ENCODE results near the gene ATP6V1C2. TPM values are rescaled to one million over a fixed set of nuclear protein-coding genes. Genes with fewer than 3 reads are reported as not detected.

The ATP6V1C2 gene
- total and polyA plus RNA-seq, 2 donors (not counting 1 experiment from before 2014, with no cell fraction given): under 0.01 TPM; not detected in 1

DNA sequence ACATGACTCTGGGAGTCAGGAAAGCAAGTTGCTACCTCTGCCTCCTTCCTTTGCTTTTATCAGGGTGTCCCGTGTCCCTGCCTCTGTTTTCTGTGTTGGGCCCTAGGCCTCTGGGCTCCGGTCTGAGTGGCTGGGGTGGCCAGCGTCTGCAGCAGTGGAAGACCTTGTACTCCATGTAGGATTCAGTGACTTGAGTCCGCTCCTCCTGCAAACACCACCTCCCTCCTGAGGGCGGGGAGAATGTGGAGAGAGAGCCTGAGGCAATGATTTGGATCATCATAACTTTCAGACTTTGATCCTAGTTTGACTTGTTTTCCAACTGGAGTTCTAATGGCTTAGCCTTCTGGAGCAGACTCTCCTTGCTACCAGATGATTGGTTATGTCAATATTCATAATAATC is 30.8 kb downstream of the ATP6V1C2 start:
- no peak overlapping the region for H2AFZ ChIP-seq (ENCODE audit: low read length)

DNA sequence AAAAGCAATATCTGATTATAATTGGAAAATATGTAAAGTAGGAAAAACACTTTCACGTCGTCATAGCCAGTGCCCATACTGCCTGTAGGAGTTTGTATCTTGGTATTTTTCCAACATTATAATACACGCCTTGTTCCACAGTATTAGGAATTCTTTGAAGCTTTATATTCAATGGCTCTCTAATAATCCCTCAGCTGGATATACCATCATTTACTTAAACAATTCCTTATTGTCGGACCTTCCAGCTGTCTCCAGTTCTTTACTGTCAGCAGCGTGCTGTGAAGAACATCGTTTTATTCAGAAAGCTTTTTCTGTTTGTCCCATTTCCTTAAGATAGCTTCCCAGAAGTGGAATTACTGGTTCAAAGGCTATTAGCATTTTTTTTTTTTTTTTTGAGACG is 31.7 kb downstream of the ATP6V1C2 start:
- Histone ChIP-seq H3K4me2 (ENCODE audit: extremely low read depth, insufficient read depth, low read length) (no peak overlapping the region), H2AFZ (ENCODE audit: low read length) (no peak overlapping the region), H3K79me2 (ENCODE audit: control insufficient read depth, insufficient read depth, low read length) (no peaks in the 10 kb centered on the region), H3K4me3 (replicated peaks in 1 of 4; ENCODE audit: control extremely low read depth in 1 of 4, insufficient read depth in 1 of 4, low read depth in 3 of 4, low read length in 4 of 4) (no peak overlapping the region), H3K9me3 (ENCODE audit: control insufficient read depth, insufficient read depth, low read depth, low read length) (no peaks in the 10 kb centered on the region), H3K4me1 (ENCODE audit: control insufficient read depth, extremely low read depth, insufficient read depth, low read length) (no peaks in the 10 kb centered on the region), H3K27ac (ENCODE audit: insufficient read depth, low read length) (no peak overlapping the region), H3K36me3 (ENCODE audit: control insufficient read depth, insufficient read depth, low read length) (no peaks in the 10 kb centered on the region), H3K27me3 (ENCODE audit: control insufficient read depth, insufficient read depth, low read length) (peaks cover 3% of the 10 kb centered on the region), H3K9ac (ENCODE audit: insufficient read depth, low read length) (no peak overlapping the region), H4K20me1 (ENCODE audit: control insufficient read depth, extremely low read depth, insufficient read depth, low read length) (no peaks in the 10 kb centered on the region)
- DNase-seq (ENCODE audit: low read depth in 2 of 2): no peak
- TF ChIP-seq, protein P1, sequence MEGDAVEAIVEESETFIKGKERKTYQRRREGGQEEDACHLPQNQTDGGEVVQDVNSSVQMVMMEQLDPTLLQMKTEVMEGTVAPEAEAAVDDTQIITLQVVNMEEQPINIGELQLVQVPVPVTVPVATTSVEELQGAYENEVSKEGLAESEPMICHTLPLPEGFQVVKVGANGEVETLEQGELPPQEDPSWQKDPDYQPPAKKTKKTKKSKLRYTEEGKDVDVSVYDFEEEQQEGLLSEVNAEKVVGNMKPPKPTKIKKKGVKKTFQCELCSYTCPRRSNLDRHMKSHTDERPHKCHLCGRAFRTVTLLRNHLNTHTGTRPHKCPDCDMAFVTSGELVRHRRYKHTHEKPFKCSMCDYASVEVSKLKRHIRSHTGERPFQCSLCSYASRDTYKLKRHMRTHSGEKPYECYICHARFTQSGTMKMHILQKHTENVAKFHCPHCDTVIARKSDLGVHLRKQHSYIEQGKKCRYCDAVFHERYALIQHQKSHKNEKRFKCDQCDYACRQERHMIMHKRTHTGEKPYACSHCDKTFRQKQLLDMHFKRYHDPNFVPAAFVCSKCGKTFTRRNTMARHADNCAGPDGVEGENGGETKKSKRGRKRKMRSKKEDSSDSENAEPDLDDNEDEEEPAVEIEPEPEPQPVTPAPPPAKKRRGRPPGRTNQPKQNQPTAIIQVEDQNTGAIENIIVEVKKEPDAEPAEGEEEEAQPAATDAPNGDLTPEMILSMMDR (conservative IDR thresholded peaks at IDR 0.05 in 1 of 2, IDR thresholded peaks at IDR 0.05 in 1 of 2; ENCODE audit: low read depth in 1 of 2, low read length in 2 of 2): no peak
- TF ChIP-seq EZH2 (IDR thresholded peaks at IDR 0.05; ENCODE audit: low read length, missing control alignments): no peak

More for the DNA sequence above, 30.8 kb downstream of the ATP6V1C2 start:
- H3K9me3 ChIP-seq (ENCODE audit: control insufficient read depth, insufficient read depth, low read depth, low read length): no peaks in the 10 kb centered on the region
- no peak overlapping the region for H3K4me3 ChIP-seq (replicated peaks in 1 of 4; ENCODE audit: control extremely low read depth in 1 of 4, insufficient read depth in 1 of 4, low read depth in 3 of 4, low read length in 4 of 4)
- H3K27me3 ChIP-seq (ENCODE audit: control insufficient read depth, insufficient read depth, low read length): peaks cover 3% of the 10 kb centered on the region
- no peaks in the 10 kb centered on the region for H3K4me1 ChIP-seq (ENCODE audit: control insufficient read depth, extremely low read depth, insufficient read depth, low read length)
- no peak overlapping the region for H3K9ac ChIP-seq (ENCODE audit: insufficient read depth, low read length)
- DNase-seq (ENCODE audit: low read depth in 2 of 2): no peak
- no peaks in the 10 kb centered on the region for H3K36me3 ChIP-seq (ENCODE audit: control insufficient read depth, insufficient read depth, low read length)
- TF ChIP-seq, protein P1 (conservative IDR thresholded peaks at IDR 0.05 in 1 of 2, IDR thresholded peaks at IDR 0.05 in 1 of 2; ENCODE audit: low read depth in 1 of 2, low read length in 2 of 2): no peak
- TF ChIP-seq EZH2 (IDR thresholded peaks at IDR 0.05; ENCODE audit: low read length, missing control alignments): no peak
- no peaks in the 10 kb centered on the region for H4K20me1 ChIP-seq (ENCODE audit: control insufficient read depth, extremely low read depth, insufficient read depth, low read length)
- no peak overlapping the region for H3K27ac ChIP-seq (ENCODE audit: insufficient read depth, low read length)
- H3K4me2 ChIP-seq (ENCODE audit: extremely low read depth, insufficient read depth, low read length): no peak overlapping the region
- H3K79me2 ChIP-seq (ENCODE audit: control insufficient read depth, insufficient read depth, low read length): no peaks in the 10 kb centered on the region

DNA sequence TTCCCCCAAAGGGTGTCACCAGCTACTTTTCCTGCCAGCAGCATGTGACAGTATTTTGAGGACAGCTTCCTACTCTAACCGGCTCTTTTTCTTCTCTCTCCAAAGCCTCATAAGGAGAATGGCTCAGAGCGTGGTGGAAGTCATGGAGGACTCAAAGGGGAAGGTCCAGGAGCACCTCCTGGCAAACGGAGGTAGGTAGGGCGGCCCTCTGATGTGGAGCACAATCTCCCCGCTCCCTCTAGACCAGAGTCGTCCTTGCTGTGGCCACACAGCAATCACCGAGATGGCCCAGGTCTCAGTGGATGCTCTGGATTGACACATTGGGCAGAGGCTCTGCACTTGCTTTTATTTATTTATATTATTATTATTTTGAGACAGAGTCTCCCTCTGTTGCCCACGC is 32.4 kb downstream of the ATP6V1C2 start:
- Histone ChIP-seq H3K79me2 (ENCODE audit: control insufficient read depth, insufficient read depth, low read length) (no peaks in the 10 kb centered on the region), H3K4me2 (ENCODE audit: extremely low read depth, insufficient read depth, low read length) (no peak overlapping the region), H3K9ac (ENCODE audit: insufficient read depth, low read length) (no peak overlapping the region), H3K27me3 (ENCODE audit: control insufficient read depth, insufficient read depth, low read length) (peaks cover 3% of the 10 kb centered on the region), H3K4me1 (ENCODE audit: control insufficient read depth, extremely low read depth, insufficient read depth, low read length) (no peaks in the 10 kb centered on the region), H3K36me3 (ENCODE audit: control insufficient read depth, insufficient read depth, low read length) (no peaks in the 10 kb centered on the region), H2AFZ (ENCODE audit: low read length) (no peak overlapping the region), H4K20me1 (ENCODE audit: control insufficient read depth, extremely low read depth, insufficient read depth, low read length) (no peaks in the 10 kb centered on the region), H3K9me3 (ENCODE audit: control insufficient read depth, insufficient read depth, low read depth, low read length) (no peaks in the 10 kb centered on the region), H3K4me3 (replicated peaks in 1 of 4; ENCODE audit: control extremely low read depth in 1 of 4, insufficient read depth in 1 of 4, low read depth in 3 of 4, low read length in 4 of 4) (no peak overlapping the region), H3K27ac (ENCODE audit: insufficient read depth, low read length) (no peak overlapping the region)
- TF ChIP-seq, protein P1 (conservative IDR thresholded peaks at IDR 0.05 in 1 of 2, IDR thresholded peaks at IDR 0.05 in 1 of 2; ENCODE audit: low read depth in 1 of 2, low read length in 2 of 2): no peak
- TF ChIP-seq EZH2 (IDR thresholded peaks at IDR 0.05; ENCODE audit: low read length, missing control alignments): no peak
- DNase-seq (ENCODE audit: low read depth in 2 of 2): no peak
